ENCODE results near the gene JOSD1.

Gene JOSD1

GRCh38 chr22:38700789-38701628 lies at the start of gene JOSD1:
Gene JOSD1, minus strand, starts transcription at chr22:38700943. Its CDS starts 956 bp downstream, at chr22:38699987.
- H3K27ac ChIP-seq = peak within 1 kb of the TSS; percentile 85
- no peak for TF ChIP-seq CTCF (conservative IDR thresholded peaks at IDR 0.05)

GRCh38 chr22:38750104-38750503 lies 49.4 kb upstream of the JOSD1 start:
- no peak for TF ChIP-seq CTCF (conservative IDR thresholded peaks at IDR 0.05)
- H3K27ac ChIP-seq = peak overlapping the region; percentile 98; the same call in 1 of the 2 replicates

- H3K27ac ChIP-seq = no peak overlapping the region
- no peak for TF ChIP-seq CTCF (conservative IDR thresholded peaks at IDR 0.05)
Measured at GRCh38 chr22:38748487-38749136, 47.9 kb upstream of the JOSD1 start.

GRCh38 chr22:38745676-38746460 lies 45.1 kb upstream of the JOSD1 start:
- no peak overlapping the region for H3K27ac ChIP-seq
- TF ChIP-seq CTCF (conservative IDR thresholded peaks at IDR 0.05) = no peak

- H3K27ac ChIP-seq = no peak overlapping the region
- TF ChIP-seq CTCF (conservative IDR thresholded peaks at IDR 0.05) = no peak
Measured at GRCh38 chr22:38744981-38745380, 44.2 kb upstream of the JOSD1 start.

- no peak for TF ChIP-seq CTCF (conservative IDR thresholded peaks at IDR 0.05)
- no peak overlapping the region for H3K27ac ChIP-seq
Measured at GRCh38 chr22:38742176-38742942, 41.6 kb upstream of the JOSD1 start.

All from VCaP (cell line).